GM21529 (cell line): ENCODE data around the gene DNAJA3.
A peak's percentile ranks its signal among the peaks of the same experiment; 100 is the strongest.

Source experiments
- ATAC-seq: cut with Tn5 transposase; IDR thresholded peaks from one replicate; pipeline ENCODE4 v1.9.1; 2021; ENCODE audit not compliant: unreplicated experiment

DNAJA3 gene

GRCh38 chr16:4472880-4473279, 47.2 kb downstream of the DNAJA3 start:
- no peak for ATAC-seq

- peak; percentile 50 for ATAC-seq
These were observed 48.7 kb downstream of the DNAJA3 start, which contains the start of gene NMRAL1 for GRCh38 chr16:4474192-4474961. NMRAL1 (minus strand) TSS chr16:4474625; CDS start chr16:4474132, 493 bp downstream.

- peak; percentile 71 for ATAC-seq
These were observed 50.5 kb downstream of the DNAJA3 start, which contains the start of gene HMOX2 for GRCh38 chr16:4475880-4476788. HMOX2 (plus strand) TSS chr16:4476398; CDS start chr16:4505525, 29,127 bp downstream.

GRCh38 chr16:4477966-4478365, 52.3 kb downstream of the DNAJA3 start:
- no peak for ATAC-seq

- ATAC-seq = no peak
These were observed 55.9 kb downstream of the DNAJA3 start for GRCh38 chr16:4481526-4481925.

GRCh38 chr16:4481963-4482362, 56.3 kb downstream of the DNAJA3 start:
- no peak for ATAC-seq

- no peak for ATAC-seq
These were observed 60.6 kb downstream of the DNAJA3 start for GRCh38 chr16:4486126-4486893.

- no peak for ATAC-seq
These were observed 62.4 kb downstream of the DNAJA3 start for GRCh38 chr16:4487955-4488498.

GRCh38 chr16:4488499-4488967, 62.9 kb downstream of the DNAJA3 start:
- no peak for ATAC-seq

- no peak for ATAC-seq
These were observed 63.4 kb downstream of the DNAJA3 start for GRCh38 chr16:4489030-4489429.

- no peak for ATAC-seq
These were observed 66.2 kb downstream of the DNAJA3 start for GRCh38 chr16:4491898-4492297.

- no peak for ATAC-seq
These were observed 69.2 kb downstream of the DNAJA3 start for GRCh38 chr16:4494746-4495490.

GRCh38 chr16:4495766-4496165, 70.1 kb downstream of the DNAJA3 start:
- ATAC-seq = no peak

GRCh38 chr16:4496305-4496704, 70.6 kb downstream of the DNAJA3 start:
- ATAC-seq = no peak

GRCh38 chr16:4498546-4499195, 73.0 kb downstream of the DNAJA3 start:
- no peak for ATAC-seq

GRCh38 chr16:4499196-4499555, 73.5 kb downstream of the DNAJA3 start:
- ATAC-seq = no peak

GRCh38 chr16:4500272-4500671, 74.6 kb downstream of the DNAJA3 start:
- ATAC-seq = no peak

- ATAC-seq = no peak
These were observed 75.4 kb downstream of the DNAJA3 start for GRCh38 chr16:4501071-4501478.

- ATAC-seq = peak; percentile 77
These were observed 79.9 kb downstream of the DNAJA3 start for GRCh38 chr16:4505356-4506147.
